WTC11 (cell line): ENCODE data around the gene ZNF486. TPM values are rescaled to one million over a fixed set of nuclear protein-coding genes. Genes with fewer than 3 reads are reported as not detected.
A peak's percentile ranks its signal among the peaks of the same experiment; 100 is the strongest.

ENCODE experiments used
- ATAC-seq: fragments of 200-7000 bp; cut with Tn5 transposase; 2 replicates; pipeline ENCODE4 v1.10.0; 2021; ENCODE audit warnings: mild to moderate bottlenecking, moderate library complexity
- CTCF ChIA-PET: fragments of 300-600 bp; sonication (Branson Sonifier 250); formaldehyde crosslinking; loops from one replicate; lab custom pipeline; 2021; ENCODE audit warnings: antibody characterized with exemption; lab: Charles Lee
- POLR2A ChIA-PET: fragments of 350-600 bp; sonication (Branson Sonifier 250); formaldehyde crosslinking; loops from one replicate; lab custom pipeline; 2021; ENCODE audit warnings: antibody characterized with exemption; lab: Charles Lee
- DNase-seq: peaks from one replicate; pipeline ENCODE4 v3.0.0; 2021; ENCODE audit warnings: low spot score
- H3K27ac Mint-ChIP-seq: 2 replicates; pipeline ENCODE4 v1.8.0; 2021; ENCODE audit warnings: mixed read lengths
- H3K27me3 Mint-ChIP-seq: 2 replicates; pipeline ENCODE4 v1.8.0; 2021; ENCODE audit warnings: low read depth, mild to moderate bottlenecking, moderate library complexity, mixed read lengths
- H3K36me3 Mint-ChIP-seq: 2 replicates; pipeline ENCODE4 v1.8.0; 2021; ENCODE audit warnings: mixed read lengths
- H3K4me1 Mint-ChIP-seq: 2 replicates; pipeline ENCODE4 v1.8.0; 2022; ENCODE audit warnings: mixed read lengths
- H3K4me3 Mint-ChIP-seq: 2 replicates; pipeline ENCODE4 v1.8.0; 2021; ENCODE audit warnings: mild to moderate bottlenecking, moderate library complexity, mixed read lengths
- H3K9me3 Mint-ChIP-seq: 2 replicates; pipeline ENCODE4 v1.8.0; 2021; ENCODE audit warnings: mixed read lengths
- ATF1 ChIP-seq: sonication (generic); formaldehyde crosslinking; IDR thresholded peaks from 2 replicates; pipeline ENCODE4 v1.8.1; 2023; ENCODE audit warnings: mild to moderate bottlenecking, moderate library complexity, missing genetic modification reagents
- ESRRA ChIP-seq: sonication (generic); formaldehyde crosslinking; IDR thresholded peaks from 2 replicates; pipeline ENCODE4 v1.8.1; 2022; ENCODE audit warnings: mild to moderate bottlenecking, missing genetic modification reagents, borderline replicate concordance
- GRHL2 ChIP-seq: fragments of 250-450 bp; sonication (Bioruptor Pico); IDR thresholded peaks from 2 replicates; pipeline ENCODE4 v1.8.0; 2022; ENCODE audit warnings: mild to moderate bottlenecking, moderate library complexity; ENCODE audit not compliant: insufficient replicate concordance, severe bottlenecking
- JAZF1 ChIP-seq: fragments of 250-450 bp; sonication (Bioruptor Pico); IDR thresholded peaks from 2 replicates; pipeline ENCODE4 v1.9.0; 2021; ENCODE audit warnings: moderate library complexity, mild to moderate bottlenecking, inconsistent platforms
- MYBL2 ChIP-seq: sonication (generic); formaldehyde crosslinking; IDR thresholded peaks from 2 replicates; pipeline ENCODE4 v1.8.1; 2023; ENCODE audit warnings: mild to moderate bottlenecking, moderate library complexity, missing genetic modification reagents
- OVOL2 ChIP-seq: fragments of 250-450 bp; sonication (Bioruptor Pico); IDR thresholded peaks from 2 replicates; pipeline ENCODE4 v1.9.0; 2021; ENCODE audit warnings: mild to moderate bottlenecking, borderline replicate concordance
- SMAD3 ChIP-seq: sonication (generic); formaldehyde crosslinking; IDR thresholded peaks from 2 replicates; pipeline ENCODE4 v1.8.0; 2022; ENCODE audit warnings: missing genetic modification reagents, mild to moderate bottlenecking, borderline replicate concordance
- TCF7 ChIP-seq: sonication (generic); formaldehyde crosslinking; IDR thresholded peaks from 2 replicates; pipeline ENCODE4 v1.8.0; 2022; ENCODE audit warnings: mild to moderate bottlenecking, low read depth, missing genetic modification reagents, moderate library complexity
- total RNA-seq: library from RNA; stranded (reverse); gene quantifications from 3 replicates; pipeline ENCODE4 v1.2.3, GENCODE V29; 2021
- TF ChIP-seq, protein P1 (sequence below): sonication (generic); formaldehyde crosslinking; IDR thresholded peaks from 2 replicates; pipeline ENCODE4 v1.8.0; 2022; ENCODE audit warnings: mild to moderate bottlenecking, missing genetic modification reagents
- TF ChIP-seq, protein P2 (sequence below): sonication (generic); formaldehyde crosslinking; IDR thresholded peaks from 2 replicates; pipeline ENCODE4 v1.8.0; 2023; ENCODE audit warnings: missing genetic modification reagents, mild to moderate bottlenecking, borderline replicate concordance
- TF ChIP-seq, protein P3 (sequence below): sonication (generic); formaldehyde crosslinking; IDR thresholded peaks from 2 replicates; pipeline ENCODE4 v1.8.1; 2022; ENCODE audit warnings: low read depth, mild to moderate bottlenecking, moderate library complexity, missing genetic modification reagents, borderline replicate concordance
- TF ChIP-seq, protein P4 (sequence below): sonication (generic); formaldehyde crosslinking; IDR thresholded peaks from 2 replicates; pipeline ENCODE4 v1.8.1; 2022; ENCODE audit warnings: low read depth, missing genetic modification reagents, borderline replicate concordance
- TF ChIP-seq, protein P5 (sequence below): fragments of 250-450 bp; sonication (Bioruptor Pico); IDR thresholded peaks from 2 replicates; pipeline ENCODE4 v1.9.0; 2021; ENCODE audit warnings: mild to moderate bottlenecking, borderline replicate concordance

Gene ZNF486
- total RNA-seq, 1 experiment from 2014 or later, result 22.3 TPM

DNA sequence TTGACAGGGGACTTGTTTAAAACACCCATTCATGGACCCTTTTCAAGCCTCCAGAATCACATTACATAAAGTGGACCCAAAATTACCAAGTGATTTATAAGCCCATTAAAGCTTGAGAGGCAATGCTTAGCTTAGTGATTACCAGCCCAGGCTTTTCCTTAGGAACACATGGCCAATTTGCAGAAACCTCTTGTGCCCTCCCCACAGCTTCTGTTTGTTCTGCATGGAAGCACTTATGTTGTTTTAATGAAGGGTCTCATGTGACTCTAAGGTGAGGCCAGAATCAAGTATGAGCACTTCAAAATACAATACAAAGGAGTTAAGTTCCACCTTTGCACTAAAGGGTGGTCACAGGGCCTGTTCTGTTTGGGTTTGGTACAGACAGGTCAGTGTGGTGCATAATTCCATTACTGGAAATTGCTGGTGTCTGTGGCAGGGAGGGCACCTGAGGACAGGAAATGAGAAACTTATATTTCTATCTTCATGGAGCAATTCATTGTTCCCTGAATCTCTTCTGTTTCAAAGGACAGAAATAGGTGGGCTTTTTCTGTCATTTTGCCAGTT lies 15.3 kb downstream of the ZNF486 start:
- no peak overlapping the region for H3K4me3 Mint-ChIP-seq
- H3K9me3 Mint-ChIP-seq, result peaks cover 5% of the 10 kb centered on the region
- peaks cover 51% of the 10 kb centered on the region for H3K36me3 Mint-ChIP-seq
- CTCF ChIA-PET, result interaction anchor here (3.2 kb wide), 1 partner anchor 185 kb away, joined by 13 read pairs; no protein-coding TSS in a partner anchor
- TF ChIP-seq GRHL2 (CRISPR knock-in tag) (no peak), SMAD3 (CRISPR knock-in tag) (no peak), OVOL2 (no peak), TCF7 (CRISPR knock-in tag) (no peak), JAZF1 (no peak), MYBL2 (CRISPR knock-in tag) (no peak)
- TF ChIP-seq, protein P1, sequence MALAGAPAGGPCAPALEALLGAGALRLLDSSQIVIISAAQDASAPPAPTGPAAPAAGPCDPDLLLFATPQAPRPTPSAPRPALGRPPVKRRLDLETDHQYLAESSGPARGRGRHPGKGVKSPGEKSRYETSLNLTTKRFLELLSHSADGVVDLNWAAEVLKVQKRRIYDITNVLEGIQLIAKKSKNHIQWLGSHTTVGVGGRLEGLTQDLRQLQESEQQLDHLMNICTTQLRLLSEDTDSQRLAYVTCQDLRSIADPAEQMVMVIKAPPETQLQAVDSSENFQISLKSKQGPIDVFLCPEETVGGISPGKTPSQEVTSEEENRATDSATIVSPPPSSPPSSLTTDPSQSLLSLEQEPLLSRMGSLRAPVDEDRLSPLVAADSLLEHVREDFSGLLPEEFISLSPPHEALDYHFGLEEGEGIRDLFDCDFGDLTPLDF, result no peak
- TF ChIP-seq, protein P2, sequence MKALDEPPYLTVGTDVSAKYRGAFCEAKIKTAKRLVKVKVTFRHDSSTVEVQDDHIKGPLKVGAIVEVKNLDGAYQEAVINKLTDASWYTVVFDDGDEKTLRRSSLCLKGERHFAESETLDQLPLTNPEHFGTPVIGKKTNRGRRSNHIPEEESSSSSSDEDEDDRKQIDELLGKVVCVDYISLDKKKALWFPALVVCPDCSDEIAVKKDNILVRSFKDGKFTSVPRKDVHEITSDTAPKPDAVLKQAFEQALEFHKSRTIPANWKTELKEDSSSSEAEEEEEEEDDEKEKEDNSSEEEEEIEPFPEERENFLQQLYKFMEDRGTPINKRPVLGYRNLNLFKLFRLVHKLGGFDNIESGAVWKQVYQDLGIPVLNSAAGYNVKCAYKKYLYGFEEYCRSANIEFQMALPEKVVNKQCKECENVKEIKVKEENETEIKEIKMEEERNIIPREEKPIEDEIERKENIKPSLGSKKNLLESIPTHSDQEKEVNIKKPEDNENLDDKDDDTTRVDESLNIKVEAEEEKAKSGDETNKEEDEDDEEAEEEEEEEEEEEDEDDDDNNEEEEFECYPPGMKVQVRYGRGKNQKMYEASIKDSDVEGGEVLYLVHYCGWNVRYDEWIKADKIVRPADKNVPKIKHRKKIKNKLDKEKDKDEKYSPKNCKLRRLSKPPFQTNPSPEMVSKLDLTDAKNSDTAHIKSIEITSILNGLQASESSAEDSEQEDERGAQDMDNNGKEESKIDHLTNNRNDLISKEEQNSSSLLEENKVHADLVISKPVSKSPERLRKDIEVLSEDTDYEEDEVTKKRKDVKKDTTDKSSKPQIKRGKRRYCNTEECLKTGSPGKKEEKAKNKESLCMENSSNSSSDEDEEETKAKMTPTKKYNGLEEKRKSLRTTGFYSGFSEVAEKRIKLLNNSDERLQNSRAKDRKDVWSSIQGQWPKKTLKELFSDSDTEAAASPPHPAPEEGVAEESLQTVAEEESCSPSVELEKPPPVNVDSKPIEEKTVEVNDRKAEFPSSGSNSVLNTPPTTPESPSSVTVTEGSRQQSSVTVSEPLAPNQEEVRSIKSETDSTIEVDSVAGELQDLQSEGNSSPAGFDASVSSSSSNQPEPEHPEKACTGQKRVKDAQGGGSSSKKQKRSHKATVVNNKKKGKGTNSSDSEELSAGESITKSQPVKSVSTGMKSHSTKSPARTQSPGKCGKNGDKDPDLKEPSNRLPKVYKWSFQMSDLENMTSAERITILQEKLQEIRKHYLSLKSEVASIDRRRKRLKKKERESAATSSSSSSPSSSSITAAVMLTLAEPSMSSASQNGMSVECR (CRISPR knock-in tag), result no peak
- TF ChIP-seq, protein P3, sequence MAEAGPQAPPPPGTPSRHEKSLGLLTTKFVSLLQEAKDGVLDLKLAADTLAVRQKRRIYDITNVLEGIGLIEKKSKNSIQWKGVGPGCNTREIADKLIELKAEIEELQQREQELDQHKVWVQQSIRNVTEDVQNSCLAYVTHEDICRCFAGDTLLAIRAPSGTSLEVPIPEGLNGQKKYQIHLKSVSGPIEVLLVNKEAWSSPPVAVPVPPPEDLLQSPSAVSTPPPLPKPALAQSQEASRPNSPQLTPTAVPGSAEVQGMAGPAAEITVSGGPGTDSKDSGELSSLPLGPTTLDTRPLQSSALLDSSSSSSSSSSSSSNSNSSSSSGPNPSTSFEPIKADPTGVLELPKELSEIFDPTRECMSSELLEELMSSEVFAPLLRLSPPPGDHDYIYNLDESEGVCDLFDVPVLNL, result no peak
- H3K27me3 Mint-ChIP-seq, result no peaks in the 10 kb centered on the region
- ATAC-seq (no peak), DNase-seq (no peak)
- peak overlapping the region; percentile 74; the same call in 1 of the 2 replicates for H3K27ac Mint-ChIP-seq
- peaks cover 9% of the 10 kb centered on the region for H3K4me1 Mint-ChIP-seq
- POLR2A ChIA-PET, result no interaction called here

DNA sequence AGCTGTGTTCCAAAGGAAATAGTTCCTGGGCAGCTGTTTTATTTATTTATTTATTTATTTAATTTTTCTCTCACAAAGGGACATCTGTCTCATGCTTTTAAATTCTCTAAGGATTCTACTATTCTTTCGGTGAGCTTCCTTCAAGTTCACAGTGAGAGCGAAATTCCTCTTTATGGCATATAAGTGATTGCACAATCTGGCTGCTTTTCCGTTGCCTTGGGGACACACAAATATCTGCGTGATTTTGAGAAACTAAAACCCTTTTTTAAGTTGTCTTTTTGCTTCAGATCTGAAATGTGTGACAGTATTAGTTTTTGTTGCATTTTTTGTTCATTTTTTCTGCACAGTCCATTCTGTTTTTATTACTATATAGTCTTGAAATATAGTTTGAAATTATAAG lies 19.2 kb downstream of the ZNF486 start:
- H3K36me3 Mint-ChIP-seq, result peaks cover 57% of the 10 kb centered on the region
- no peak overlapping the region for H3K4me3 Mint-ChIP-seq
- TF ChIP-seq, protein P2 (CRISPR knock-in tag), result no peak
- TF ChIP-seq ATF1 (CRISPR knock-in tag) (no peak), ESRRA (CRISPR knock-in tag) (no peak)
- TF ChIP-seq, protein P4, sequence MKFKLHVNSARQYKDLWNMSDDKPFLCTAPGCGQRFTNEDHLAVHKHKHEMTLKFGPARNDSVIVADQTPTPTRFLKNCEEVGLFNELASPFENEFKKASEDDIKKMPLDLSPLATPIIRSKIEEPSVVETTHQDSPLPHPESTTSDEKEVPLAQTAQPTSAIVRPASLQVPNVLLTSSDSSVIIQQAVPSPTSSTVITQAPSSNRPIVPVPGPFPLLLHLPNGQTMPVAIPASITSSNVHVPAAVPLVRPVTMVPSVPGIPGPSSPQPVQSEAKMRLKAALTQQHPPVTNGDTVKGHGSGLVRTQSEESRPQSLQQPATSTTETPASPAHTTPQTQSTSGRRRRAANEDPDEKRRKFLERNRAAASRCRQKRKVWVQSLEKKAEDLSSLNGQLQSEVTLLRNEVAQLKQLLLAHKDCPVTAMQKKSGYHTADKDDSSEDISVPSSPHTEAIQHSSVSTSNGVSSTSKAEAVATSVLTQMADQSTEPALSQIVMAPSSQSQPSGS (CRISPR knock-in tag), result no peak
- TF ChIP-seq, protein P5, sequence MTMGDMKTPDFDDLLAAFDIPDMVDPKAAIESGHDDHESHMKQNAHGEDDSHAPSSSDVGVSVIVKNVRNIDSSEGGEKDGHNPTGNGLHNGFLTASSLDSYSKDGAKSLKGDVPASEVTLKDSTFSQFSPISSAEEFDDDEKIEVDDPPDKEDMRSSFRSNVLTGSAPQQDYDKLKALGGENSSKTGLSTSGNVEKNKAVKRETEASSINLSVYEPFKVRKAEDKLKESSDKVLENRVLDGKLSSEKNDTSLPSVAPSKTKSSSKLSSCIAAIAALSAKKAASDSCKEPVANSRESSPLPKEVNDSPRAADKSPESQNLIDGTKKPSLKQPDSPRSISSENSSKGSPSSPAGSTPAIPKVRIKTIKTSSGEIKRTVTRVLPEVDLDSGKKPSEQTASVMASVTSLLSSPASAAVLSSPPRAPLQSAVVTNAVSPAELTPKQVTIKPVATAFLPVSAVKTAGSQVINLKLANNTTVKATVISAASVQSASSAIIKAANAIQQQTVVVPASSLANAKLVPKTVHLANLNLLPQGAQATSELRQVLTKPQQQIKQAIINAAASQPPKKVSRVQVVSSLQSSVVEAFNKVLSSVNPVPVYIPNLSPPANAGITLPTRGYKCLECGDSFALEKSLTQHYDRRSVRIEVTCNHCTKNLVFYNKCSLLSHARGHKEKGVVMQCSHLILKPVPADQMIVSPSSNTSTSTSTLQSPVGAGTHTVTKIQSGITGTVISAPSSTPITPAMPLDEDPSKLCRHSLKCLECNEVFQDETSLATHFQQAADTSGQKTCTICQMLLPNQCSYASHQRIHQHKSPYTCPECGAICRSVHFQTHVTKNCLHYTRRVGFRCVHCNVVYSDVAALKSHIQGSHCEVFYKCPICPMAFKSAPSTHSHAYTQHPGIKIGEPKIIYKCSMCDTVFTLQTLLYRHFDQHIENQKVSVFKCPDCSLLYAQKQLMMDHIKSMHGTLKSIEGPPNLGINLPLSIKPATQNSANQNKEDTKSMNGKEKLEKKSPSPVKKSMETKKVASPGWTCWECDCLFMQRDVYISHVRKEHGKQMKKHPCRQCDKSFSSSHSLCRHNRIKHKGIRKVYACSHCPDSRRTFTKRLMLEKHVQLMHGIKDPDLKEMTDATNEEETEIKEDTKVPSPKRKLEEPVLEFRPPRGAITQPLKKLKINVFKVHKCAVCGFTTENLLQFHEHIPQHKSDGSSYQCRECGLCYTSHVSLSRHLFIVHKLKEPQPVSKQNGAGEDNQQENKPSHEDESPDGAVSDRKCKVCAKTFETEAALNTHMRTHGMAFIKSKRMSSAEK, result no peak

More for the DNA sequence above, 19.2 kb downstream of the ZNF486 start:
- DNase-seq (no peak), ATAC-seq (no peak)
- peaks cover 6% of the 10 kb centered on the region for H3K9me3 Mint-ChIP-seq
- ChIA-PET CTCF (interaction anchor here (1.1 kb wide), 1 partner anchor 19 kb away, joined by 4 read pairs; the partner anchor contains the start of gene ZNF486), POLR2A (no interaction called here)
- H3K27ac Mint-ChIP-seq, result no peak overlapping the region
- H3K27me3 Mint-ChIP-seq, result no peaks in the 10 kb centered on the region
- H3K4me1 Mint-ChIP-seq, result peaks cover 9% of the 10 kb centered on the region
